ENCODE results near the gene STN1. TPM values are rescaled to one million over a fixed set of nuclear protein-coding genes. Genes with fewer than 3 reads are reported as not detected.

The STN1 gene
- total and polyA plus RNA-seq, 10 of the 15 experiments (the other 5 are each of a cell fraction or from before 2014, with no cell fraction given): 22.2 to 31.8 (median 28.5) TPM

GRCh38 chr10:103925591-103925990, 7.6 kb upstream of the STN1 start:
- WGBS (ENCODE audit: insufficient coverage, insufficient replicate concordance, low lambda C conversion rate, missing lambda C conversion rate): 93% methylated on average over 1 of the region's 1 CpG
- RAD21 ChIA-PET (ENCODE audit: unreplicated experiment): no interaction called here
- FAIRE-seq: no peak

GRCh38 chr10:103923502-103923901, 5.5 kb upstream of the STN1 start:
- no peaks in the 10 kb centered on the region for H3K79me2 ChIP-seq (ENCODE audit: control insufficient read depth, insufficient read depth, low read length)
- TF ChIP-seq MTA2 (IDR thresholded peaks at IDR 0.05; ENCODE audit: low read depth): no peak
- 76% methylated on average over 3 of the region's 3 CpGs for WGBS (ENCODE audit: insufficient coverage, insufficient replicate concordance, low lambda C conversion rate, missing lambda C conversion rate)
- no peak overlapping the region for H3K4me2 ChIP-seq (ENCODE audit: control insufficient read depth, insufficient read depth)
- H3K27me3 ChIP-seq (replicated peaks in 1 of 2; ENCODE audit: control insufficient read depth in 2 of 2, insufficient read depth in 2 of 2, low read length in 1 of 2): no peaks in the 10 kb centered on the region
- H3K27ac ChIP-seq (ENCODE audit: control insufficient read depth, insufficient read depth): no peak overlapping the region
- no peak overlapping the region for H2AFZ ChIP-seq (ENCODE audit: control insufficient read depth, low read depth, low read length)
- ChIA-PET SMC1A (ENCODE audit: uncharacterized antibody, unreplicated experiment) (no interaction called here), CTCF (no interaction called here), POLR2A (no interaction called here), RAD21 (ENCODE audit: unreplicated experiment) (no interaction called here)
- no peak for DNase-seq (ENCODE audit: low read depth, low spot score)
- no peaks in the 10 kb centered on the region for H3K9me3 ChIP-seq (replicated peaks; ENCODE audit: control insufficient read depth, insufficient read depth, low read length)
- H3K4me1 ChIP-seq (ENCODE audit: control insufficient read depth, insufficient read depth, low read length): peaks cover 6% of the 10 kb centered on the region
- FAIRE-seq: no peak
- in situ Hi-C loops (cut with MboI) (no loop called here), intact Hi-C loops (cut with micrococcal nuclease; ENCODE audit: unreplicated experiment) (no loop called here)
- H3K4me3 ChIP-seq: no peak overlapping the region
- H3K9ac ChIP-seq (ENCODE audit: control insufficient read depth, insufficient read depth, low read length): no peak overlapping the region
- H4K20me1 ChIP-seq (ENCODE audit: control insufficient read depth, insufficient read depth): no peaks in the 10 kb centered on the region
- ATAC-seq: no peak
- no peaks in the 10 kb centered on the region for H3K36me3 ChIP-seq (ENCODE audit: control insufficient read depth in 2 of 2, insufficient read depth in 2 of 2, low read length in 1 of 2)
- BruUV-seq (replicated peaks): no TSS peak

More at GRCh38 chr10:103925591-103925990, 7.6 kb upstream of the STN1 start:
- Histone ChIP-seq H3K4me3 (no peak overlapping the region), H3K9ac (ENCODE audit: control insufficient read depth, insufficient read depth, low read length) (no peak overlapping the region), H2AFZ (ENCODE audit: control insufficient read depth, low read depth, low read length) (no peak overlapping the region), H3K4me1 (ENCODE audit: control insufficient read depth, insufficient read depth, low read length) (peaks cover 3% of the 10 kb centered on the region; the same call in 1 of the 2 replicates), H3K27ac (ENCODE audit: control insufficient read depth, insufficient read depth) (no peak overlapping the region), H3K9me3 (replicated peaks; ENCODE audit: control insufficient read depth, insufficient read depth, low read length) (no peaks in the 10 kb centered on the region), H4K20me1 (ENCODE audit: control insufficient read depth, insufficient read depth) (no peaks in the 10 kb centered on the region), H3K79me2 (ENCODE audit: control insufficient read depth, insufficient read depth, low read length) (no peaks in the 10 kb centered on the region), H3K27me3 (replicated peaks in 1 of 2; ENCODE audit: control insufficient read depth in 2 of 2, insufficient read depth in 2 of 2, low read length in 1 of 2) (no peaks in the 10 kb centered on the region), H3K4me2 (ENCODE audit: control insufficient read depth, insufficient read depth) (no peak overlapping the region), H3K36me3 (ENCODE audit: control insufficient read depth in 2 of 2, insufficient read depth in 2 of 2, low read length in 1 of 2) (no peaks in the 10 kb centered on the region)
- TF ChIP-seq SMAD5 (IDR thresholded peaks at IDR 0.05; ENCODE audit: low read depth) (no peak), FOXM1 (IDR thresholded peaks at IDR 0.05; ENCODE audit: low read depth, low read length) (no peak), JUNB (IDR thresholded peaks at IDR 0.05) (no peak)
- no peak for ATAC-seq
- no TSS peak for BruUV-seq (replicated peaks)
- intact Hi-C loops (cut with micrococcal nuclease; ENCODE audit: unreplicated experiment) (no loop called here), in situ Hi-C loops (cut with MboI) (no loop called here)
- CTCF ChIA-PET: no interaction called here
- POLR2A ChIA-PET: no interaction called here
- SMC1A ChIA-PET (ENCODE audit: uncharacterized antibody, unreplicated experiment): no interaction called here
- no peak for DNase-seq (ENCODE audit: low read depth, low spot score)

Measured in GM12878 (cell line).